ENCODE measurements around the gene UGT1A6. TPM values are rescaled to one million over a fixed set of nuclear protein-coding genes. Genes with fewer than 3 reads are reported as not detected.
"Not testable (repeated sequence)": the region's sequence is repeated elsewhere in the genome, so short reads cannot be mapped to it uniquely, and the experiment has no call there.

UGT1A6 gene
- total and polyA plus RNA-seq, 8 donors: 0.10 to 1.7 (median 0.16) TPM; not detected in 3

DNA sequence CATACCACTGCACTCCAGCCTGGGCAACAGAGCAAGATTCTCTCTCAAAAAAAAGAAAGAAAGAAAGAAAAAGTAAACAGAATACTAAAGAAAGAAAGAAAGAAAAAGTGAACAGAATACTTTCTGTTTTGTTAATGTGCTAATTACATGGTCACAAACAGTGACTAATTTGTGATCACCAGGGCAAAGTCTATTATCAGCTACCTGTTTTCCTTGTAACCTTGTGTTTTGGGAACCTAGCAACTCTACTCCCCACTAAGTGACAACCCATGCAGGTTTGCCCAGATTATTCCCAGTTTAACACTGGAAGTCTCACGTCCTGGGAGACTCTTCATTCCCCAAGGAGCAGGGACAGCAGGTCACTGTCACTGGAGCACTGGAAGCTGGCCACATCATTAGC, 37.6 kb upstream of the UGT1A6 start:
- Histone ChIP-seq H3K27ac (no peak overlapping the region), H3K4me3 (no peak overlapping the region), H3K27me3 (no peaks in the 10 kb centered on the region), H3K9me3 (no peaks in the 10 kb centered on the region), H3K36me3 (no peaks in the 10 kb centered on the region), H3K4me1 (no peaks in the 10 kb centered on the region)
- ATAC-seq (no peak), DNase-seq (no peak)
- TF ChIP-seq, protein P1, sequence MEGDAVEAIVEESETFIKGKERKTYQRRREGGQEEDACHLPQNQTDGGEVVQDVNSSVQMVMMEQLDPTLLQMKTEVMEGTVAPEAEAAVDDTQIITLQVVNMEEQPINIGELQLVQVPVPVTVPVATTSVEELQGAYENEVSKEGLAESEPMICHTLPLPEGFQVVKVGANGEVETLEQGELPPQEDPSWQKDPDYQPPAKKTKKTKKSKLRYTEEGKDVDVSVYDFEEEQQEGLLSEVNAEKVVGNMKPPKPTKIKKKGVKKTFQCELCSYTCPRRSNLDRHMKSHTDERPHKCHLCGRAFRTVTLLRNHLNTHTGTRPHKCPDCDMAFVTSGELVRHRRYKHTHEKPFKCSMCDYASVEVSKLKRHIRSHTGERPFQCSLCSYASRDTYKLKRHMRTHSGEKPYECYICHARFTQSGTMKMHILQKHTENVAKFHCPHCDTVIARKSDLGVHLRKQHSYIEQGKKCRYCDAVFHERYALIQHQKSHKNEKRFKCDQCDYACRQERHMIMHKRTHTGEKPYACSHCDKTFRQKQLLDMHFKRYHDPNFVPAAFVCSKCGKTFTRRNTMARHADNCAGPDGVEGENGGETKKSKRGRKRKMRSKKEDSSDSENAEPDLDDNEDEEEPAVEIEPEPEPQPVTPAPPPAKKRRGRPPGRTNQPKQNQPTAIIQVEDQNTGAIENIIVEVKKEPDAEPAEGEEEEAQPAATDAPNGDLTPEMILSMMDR (IDR thresholded peaks at IDR 0.05): no peak
- intact Hi-C loops (cut with DNase I): no loop called here

DNA sequence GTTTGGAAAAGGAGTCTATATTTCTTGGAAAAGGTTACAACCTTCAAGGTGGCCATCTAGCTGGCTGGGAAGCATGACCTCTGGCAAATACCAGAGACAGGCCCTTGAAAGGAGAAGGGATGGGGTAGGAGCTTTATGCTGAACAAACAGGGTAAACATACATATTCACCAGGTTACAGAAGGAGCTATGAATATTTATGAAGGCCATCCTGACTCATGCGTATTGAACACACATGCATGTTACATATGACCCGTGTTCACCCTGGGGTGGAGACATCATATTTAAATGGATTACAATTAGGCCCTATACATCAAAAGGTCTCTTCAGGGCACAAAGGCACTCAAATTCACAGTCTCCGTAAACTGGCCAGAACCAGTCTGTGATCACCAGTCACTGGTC, 36.7 kb upstream of the UGT1A6 start:
- H3K27me3 ChIP-seq; intact Hi-C loops (cut with DNase I); H3K9me3 ChIP-seq; ATAC-seq; H3K27ac ChIP-seq; H3K36me3 ChIP-seq; H3K4me1 ChIP-seq; DNase-seq; H3K4me3 ChIP-seq: not testable (repeated sequence)

DNA sequence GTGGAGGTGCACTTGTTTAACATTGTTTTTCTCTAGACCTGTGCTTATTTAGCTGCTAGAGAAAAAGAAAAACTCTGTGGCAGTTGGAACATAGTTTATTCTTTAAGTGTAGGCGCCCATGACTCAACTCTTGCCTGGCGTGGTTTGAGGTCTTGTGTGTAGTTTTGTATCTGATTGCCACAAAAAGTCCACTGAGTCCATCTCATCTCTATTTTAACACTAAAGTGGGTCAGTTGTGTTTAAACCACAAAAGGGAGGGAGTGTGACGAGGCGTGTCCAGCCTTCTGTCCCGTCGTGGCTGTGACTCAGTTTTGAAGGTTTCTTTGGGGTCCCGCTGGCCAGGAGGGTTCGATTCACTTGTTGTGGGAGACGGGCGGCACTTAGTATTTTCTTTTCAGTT, 36.2 kb upstream of the UGT1A6 start:
- DNase-seq (peak in 1 of 4 donors; percentile 19), ATAC-seq (no peak)
- H3K27ac ChIP-seq: no peak overlapping the region
- no peaks in the 10 kb centered on the region for H3K27me3 ChIP-seq
- TF ChIP-seq, protein P1 (IDR thresholded peaks at IDR 0.05): no peak
- no peak overlapping the region for H3K4me3 ChIP-seq
- no peaks in the 10 kb centered on the region for H3K9me3 ChIP-seq
- H3K36me3 ChIP-seq: no peaks in the 10 kb centered on the region
- intact Hi-C loops (cut with DNase I): no loop called here
- H3K4me1 ChIP-seq: no peaks in the 10 kb centered on the region

DNA sequence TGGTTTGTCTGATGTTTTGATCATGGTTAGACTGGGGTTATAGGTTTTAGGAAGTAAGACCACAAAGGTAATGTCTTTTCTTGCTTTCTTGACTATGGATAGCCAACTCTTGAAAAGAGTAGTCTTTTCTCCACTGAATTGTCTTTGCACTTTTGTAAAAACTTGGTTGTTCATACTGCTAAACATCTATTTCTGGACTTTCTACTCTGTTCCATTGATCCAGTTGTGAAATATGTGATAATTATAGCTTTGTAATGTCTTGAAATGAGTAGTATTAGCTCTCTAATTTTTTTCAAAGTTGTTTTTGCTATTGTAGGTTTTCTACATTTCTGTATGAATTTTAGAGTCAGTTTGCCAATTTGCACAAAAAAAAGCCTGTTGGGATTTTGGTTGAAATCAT, 34.1 kb upstream of the UGT1A6 start:
- no peak overlapping the region for H3K4me3 ChIP-seq
- H3K36me3 ChIP-seq: no peaks in the 10 kb centered on the region
- no peaks in the 10 kb centered on the region for H3K4me1 ChIP-seq
- TF ChIP-seq, protein P1 (IDR thresholded peaks at IDR 0.05): no peak
- H3K27ac ChIP-seq: no peak overlapping the region
- DNase-seq (no peak), ATAC-seq (no peak)
- intact Hi-C loops (cut with DNase I): no loop called here
- no peaks in the 10 kb centered on the region for H3K27me3 ChIP-seq
- H3K9me3 ChIP-seq: no peaks in the 10 kb centered on the region

DNA sequence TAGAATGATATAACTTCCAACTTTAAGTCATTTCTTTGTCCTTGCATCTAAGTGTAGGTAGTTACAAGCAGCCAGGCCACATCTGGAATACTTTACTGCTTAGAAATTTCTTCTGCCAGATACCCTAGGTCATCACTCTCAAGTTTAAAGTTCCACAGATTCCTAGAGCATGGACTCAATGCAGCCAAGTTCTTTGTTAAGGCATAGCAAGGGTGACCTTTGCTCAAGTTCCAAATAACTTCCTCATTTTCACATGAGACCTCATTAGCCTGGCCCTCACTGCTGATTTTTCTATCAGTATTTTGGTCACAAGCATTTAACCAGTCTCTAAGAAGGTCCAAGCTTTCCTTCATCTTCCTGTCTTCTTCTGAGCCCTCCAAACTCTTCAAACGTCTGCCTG, 28.8 kb upstream of the UGT1A6 start:
- H3K27ac ChIP-seq: no peak overlapping the region
- TF ChIP-seq, protein P1 (IDR thresholded peaks at IDR 0.05): no peak
- DNase-seq: no peak
- H3K9me3 ChIP-seq: peaks cover 0 to 7% of the 10 kb centered on the region in 2 donors
- no peaks in the 10 kb centered on the region for H3K36me3 ChIP-seq
- H3K4me1 ChIP-seq: no peaks in the 10 kb centered on the region
- H3K27me3 ChIP-seq: no peaks in the 10 kb centered on the region
- no peak for ATAC-seq
- intact Hi-C loops (cut with DNase I): no loop called here
- H3K4me3 ChIP-seq: no peak overlapping the region

DNA sequence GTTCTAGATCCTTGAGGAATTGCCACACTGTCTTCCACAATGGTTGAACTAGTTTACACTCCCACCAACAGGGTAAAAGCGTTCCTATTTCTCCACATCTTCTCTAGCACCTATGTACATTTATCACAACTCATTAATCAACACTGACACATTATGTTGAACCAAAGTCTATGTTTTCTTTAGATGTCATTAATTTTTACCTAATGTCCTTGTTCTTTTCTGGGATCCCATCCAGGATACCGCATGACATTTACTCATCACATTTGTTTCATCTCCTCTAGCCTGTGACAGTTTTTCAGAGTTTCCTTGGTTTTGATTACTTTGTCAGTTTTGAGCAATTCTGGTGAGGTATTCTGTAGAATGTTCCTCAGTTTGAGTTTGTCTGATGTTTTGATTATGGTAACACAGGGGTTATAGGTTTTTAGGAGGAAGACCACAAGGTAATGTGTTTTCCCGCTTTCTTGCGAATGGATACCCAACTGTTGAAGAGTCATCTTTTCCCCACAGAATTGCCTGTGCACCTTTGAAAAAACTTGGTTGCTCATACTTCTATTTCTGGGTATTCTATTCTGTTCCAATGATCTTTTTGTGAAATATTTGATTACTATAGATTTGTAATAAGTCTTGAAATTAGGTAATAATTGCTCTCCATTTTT, 24.0 kb upstream of the UGT1A6 start:
- ATAC-seq (no peak), DNase-seq (no peak)
- Histone ChIP-seq H3K27me3 (no peaks in the 10 kb centered on the region), H3K4me1 (no peaks in the 10 kb centered on the region), H3K27ac (no peak overlapping the region), H3K4me3 (no peak overlapping the region), H3K9me3 (peaks cover 0 to 6% of the 10 kb centered on the region in 2 donors), H3K36me3 (no peaks in the 10 kb centered on the region)
- TF ChIP-seq, protein P1 (IDR thresholded peaks at IDR 0.05): no peak
- intact Hi-C loops (cut with DNase I): no loop called here

All from left lung (tissue), 10 donors.